Endothelial cell of umbilical vein (primary cell): Measurements from ENCODE around the gene EDC3.

Source experiments
- EZH2 ChIP-seq: IDR thresholded peaks from 2 replicates; pipeline ENCODE4 v1.6.1; 2012; ENCODE audit warnings: borderline replicate concordance, low read depth, mild to moderate bottlenecking, moderate library complexity, low read length, inconsistent platforms; ENCODE audit not compliant: severe bottlenecking
- FOS ChIP-seq: IDR thresholded peaks from 2 replicates; pipeline ENCODE4 v1.6.1; 2011; ENCODE audit warnings: mild to moderate bottlenecking, low read length, moderate library complexity, borderline replicate concordance; ENCODE audit not compliant: insufficient read depth
- GATA2 ChIP-seq: IDR thresholded peaks from 2 replicates; pipeline ENCODE4 v1.7.0; 2011; ENCODE audit warnings: low read depth, mild to moderate bottlenecking, moderate library complexity, mixed read lengths, low read length; ENCODE audit not compliant: insufficient read length, insufficient read depth
- JUN ChIP-seq: IDR thresholded peaks from 2 replicates; pipeline ENCODE4 v1.6.1; 2011; ENCODE audit warnings: borderline replicate concordance, low read depth; ENCODE audit not compliant: insufficient read length, insufficient read depth
- MYC ChIP-seq: IDR thresholded peaks from one replicate; pipeline ENCODE4 v1.6.1; 2011; ENCODE audit warnings: mild to moderate bottlenecking, low read depth, low read length
- POLR2A ChIP-seq: IDR thresholded peaks from 2 replicates; pipeline ENCODE4 v1.6.1; 2012; ENCODE audit warnings: low read depth, mild to moderate bottlenecking, control low read depth, low read length
- POLR2AphosphoS5 ChIP-seq: IDR thresholded peaks from 2 replicates; pipeline ENCODE4 v1.6.1; 2012; ENCODE audit warnings: low read depth, mild to moderate bottlenecking, control low read depth, low read length, moderate library complexity; ENCODE audit not compliant: insufficient read depth
- TF ChIP-seq, protein P1 (sequence below), 2 donors: IDR thresholded peaks; 1 replicate in 1 of 2; 2 replicates in 1 of 2; pipeline ENCODE4 v1.5.1; 2011; ENCODE audit warnings: low read length in 2 of 2, mild to moderate bottlenecking in 2 of 2, moderate library complexity in 2 of 2, control low read depth in 1 of 2, inconsistent platforms in 1 of 2, low read depth in 1 of 2; ENCODE audit not compliant: insufficient read depth in 1 of 2; ENCODE audit errors: extremely low read depth in 1 of 2
- TF ChIP-seq, protein P2 (sequence below): IDR thresholded peaks from 2 replicates; pipeline ENCODE4 v1.6.1; 2011; ENCODE audit not compliant: insufficient read depth, insufficient read length

DNA sequence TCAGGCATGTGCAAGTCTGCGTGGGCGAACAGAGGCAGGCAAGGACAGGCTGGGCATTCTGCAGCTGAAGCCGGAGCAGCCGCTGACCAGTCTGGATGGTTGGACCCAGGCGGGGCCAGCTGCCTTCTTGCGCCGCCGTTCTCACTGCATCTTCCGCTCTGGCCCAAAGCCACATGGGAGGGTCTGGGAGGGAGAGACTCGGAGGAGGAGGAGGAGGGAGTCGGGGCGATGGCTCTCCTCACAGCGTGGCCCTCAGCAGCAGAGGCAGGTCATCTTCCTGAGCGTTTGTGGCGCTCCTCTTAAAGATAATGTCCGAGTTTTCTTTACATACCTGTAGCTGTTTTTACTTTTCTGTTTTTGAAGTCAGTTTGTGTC is 74.3 kb downstream of the EDC3 start:
- TF ChIP-seq, protein P1, sequence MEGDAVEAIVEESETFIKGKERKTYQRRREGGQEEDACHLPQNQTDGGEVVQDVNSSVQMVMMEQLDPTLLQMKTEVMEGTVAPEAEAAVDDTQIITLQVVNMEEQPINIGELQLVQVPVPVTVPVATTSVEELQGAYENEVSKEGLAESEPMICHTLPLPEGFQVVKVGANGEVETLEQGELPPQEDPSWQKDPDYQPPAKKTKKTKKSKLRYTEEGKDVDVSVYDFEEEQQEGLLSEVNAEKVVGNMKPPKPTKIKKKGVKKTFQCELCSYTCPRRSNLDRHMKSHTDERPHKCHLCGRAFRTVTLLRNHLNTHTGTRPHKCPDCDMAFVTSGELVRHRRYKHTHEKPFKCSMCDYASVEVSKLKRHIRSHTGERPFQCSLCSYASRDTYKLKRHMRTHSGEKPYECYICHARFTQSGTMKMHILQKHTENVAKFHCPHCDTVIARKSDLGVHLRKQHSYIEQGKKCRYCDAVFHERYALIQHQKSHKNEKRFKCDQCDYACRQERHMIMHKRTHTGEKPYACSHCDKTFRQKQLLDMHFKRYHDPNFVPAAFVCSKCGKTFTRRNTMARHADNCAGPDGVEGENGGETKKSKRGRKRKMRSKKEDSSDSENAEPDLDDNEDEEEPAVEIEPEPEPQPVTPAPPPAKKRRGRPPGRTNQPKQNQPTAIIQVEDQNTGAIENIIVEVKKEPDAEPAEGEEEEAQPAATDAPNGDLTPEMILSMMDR (IDR thresholded peaks at IDR 0.05; ENCODE audit: extremely low read depth in 1 of 2, insufficient read depth in 1 of 2, low read depth in 1 of 2, low read length in 2 of 2), result no peak
- no peak for TF ChIP-seq POLR2A
- no peak for TF ChIP-seq POLR2AphosphoS5
- no peak for TF ChIP-seq EZH2
- no peak for TF ChIP-seq MYC
- no peak for TF ChIP-seq FOS
- no peak for TF ChIP-seq JUN
- TF ChIP-seq, protein P2, sequence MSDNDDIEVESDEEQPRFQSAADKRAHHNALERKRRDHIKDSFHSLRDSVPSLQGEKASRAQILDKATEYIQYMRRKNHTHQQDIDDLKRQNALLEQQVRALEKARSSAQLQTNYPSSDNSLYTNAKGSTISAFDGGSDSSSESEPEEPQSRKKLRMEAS, result no peak
- TF ChIP-seq GATA2, result no peak
